ENCODE measurements around the gene GREB1. TPM values are rescaled to one million over a fixed set of nuclear protein-coding genes. Genes with fewer than 3 reads are reported as not detected.

The GREB1 gene
- total RNA-seq, 1 experiment from 2014 or later: 16.5 TPM

GRCh38 chr2:11580697-11581096 lies 46.9 kb downstream of the GREB1 start:
- peaks cover 10 to 13% (median 13%) of the 10 kb centered on the region in 3 experiments; a peak in 6 of 7 replicates for H3K36me3 Mint-ChIP-seq (ENCODE audit: insufficient read depth in 1 of 3, low read depth in 3 of 3)

More at GRCh38 chr2:11580697-11581096, 46.9 kb downstream of the GREB1 start:
- no peak overlapping the region for H3K4me2 ChIP-seq (ENCODE audit: insufficient read depth, insufficient read length, low read length)
- no peak overlapping the region for H3K4ac ChIP-seq (ENCODE audit: low read depth, low read length)
- H3K56ac ChIP-seq (ENCODE audit: insufficient read length, low read depth, low read length): no peak overlapping the region
- no peaks in the 10 kb centered on the region for H4K20me1 ChIP-seq (ENCODE audit: control insufficient read depth, insufficient read depth, insufficient read length)
- H3K14ac ChIP-seq (ENCODE audit: insufficient read depth, low read length): no peak overlapping the region
- no peaks in the 10 kb centered on the region for H3K79me1 ChIP-seq (ENCODE audit: insufficient read depth, low read depth, low read length, poor library complexity, severe bottlenecking)
- no peak overlapping the region for H2BK12ac ChIP-seq (ENCODE audit: insufficient read length, low read depth, low read length)
- H2BK15ac ChIP-seq (ENCODE audit: low read depth, low read length): no peak overlapping the region
- no peaks in the 10 kb centered on the region for H3K23me2 ChIP-seq (ENCODE audit: insufficient read length, low read depth, low read length, poor library complexity, severe bottlenecking)
- no peaks in the 10 kb centered on the region for H3K9me3 Mint-ChIP-seq
- no peaks in the 10 kb centered on the region for H3K79me2 ChIP-seq (ENCODE audit: insufficient read depth, low read length)
- H2AFZ ChIP-seq (ENCODE audit: low read length): no peak overlapping the region
- peaks cover 28 to 29% of the 10 kb centered on the region in 2 experiments for H3K4me1 Mint-ChIP-seq
- H2AK5ac ChIP-seq (ENCODE audit: insufficient read length, low read length): no peak overlapping the region
- no peak overlapping the region for H2BK20ac ChIP-seq (ENCODE audit: low read depth, low read length, poor library complexity, severe bottlenecking)
- H3K27ac ChIP-seq (ENCODE audit: insufficient read length, low read depth, low read length): no peak overlapping the region
- H3T11ph ChIP-seq (ENCODE audit: low read length): no peak overlapping the region
- H3K4me3 Mint-ChIP-seq: no peak overlapping the region
- H3K27me3 ChIP-seq (ENCODE audit: insufficient read depth, low read length): no peaks in the 10 kb centered on the region
- H4K8ac ChIP-seq (replicated peaks; ENCODE audit: insufficient read length, low read depth, low read length): no peak overlapping the region
- no peak overlapping the region for H3K9ac ChIP-seq (ENCODE audit: extremely low read depth, insufficient read length, low read length)
- TF ChIP-seq CTCF (conservative IDR thresholded peaks at IDR 0.05): no peak
- no peak overlapping the region for H4K91ac ChIP-seq (ENCODE audit: insufficient read length, low read depth, low read length)
- H3K23ac ChIP-seq (ENCODE audit: insufficient read length, low read depth, low read length): no peak overlapping the region
- H3K9me3 ChIP-seq (ENCODE audit: control insufficient read depth, low read depth, low read length): no peaks in the 10 kb centered on the region
- no peak overlapping the region for H4K5ac ChIP-seq (ENCODE audit: insufficient read length, low read depth, low read length)
- 0 out of 2 replicates have a peak, but pooled peaks cover 2% of the 10 kb centered on the region for H3K4me1 ChIP-seq (ENCODE audit: insufficient read depth, low read length)
- no peaks in the 10 kb centered on the region for H3K27me3 Mint-ChIP-seq (ENCODE audit: low read depth)
- no peak for DNase-seq
- WGBS (ENCODE audit: extremely low coverage, insufficient read length, low lambda C conversion rate): no CpG with 5 or more reads among the region's 12 CpGs
- peak overlapping the region in 1 of 3 experiments; percentile 70; a peak in 2 of 7 replicates for H3K27ac Mint-ChIP-seq
- no peak overlapping the region for H2BK5ac ChIP-seq (ENCODE audit: insufficient read length, low read length)
- H3K18ac ChIP-seq (ENCODE audit: insufficient read length, low read depth, low read length): no peak overlapping the region
- H2BK120ac ChIP-seq (ENCODE audit: low read depth, low read length, poor library complexity, severe bottlenecking): no peak overlapping the region
